Measurements from ENCODE around the gene ROBO4. TPM values are rescaled to one million over a fixed set of nuclear protein-coding genes. Genes with fewer than 3 reads are reported as not detected.
A peak's percentile ranks its signal among the peaks of the same experiment; 100 is the strongest.

ROBO4 gene
- total and polyA plus RNA-seq, 2 experiments from 2014 or later, result 0.53 to 1.3 TPM

DNA sequence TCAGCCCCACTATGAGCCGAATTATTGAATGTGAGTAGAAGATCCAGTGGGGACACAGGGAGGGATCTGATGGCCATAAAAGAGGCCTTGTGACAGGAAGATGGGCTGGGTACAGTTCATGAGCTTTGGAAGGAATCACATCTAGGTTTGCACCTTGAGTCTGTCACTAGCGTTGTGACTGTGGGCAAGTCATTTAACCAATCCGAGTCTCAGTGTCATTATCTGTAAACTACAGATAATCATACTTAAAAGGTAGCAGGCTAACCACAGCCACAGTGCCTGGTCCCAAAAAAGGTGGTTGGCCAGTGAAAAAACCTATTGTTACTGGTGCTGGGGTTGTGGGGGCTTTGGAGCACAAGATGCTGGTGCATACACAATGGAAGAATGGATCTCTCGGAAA lies 25.2 kb upstream of the ROBO4 start:
- Histone ChIP-seq H3K4me2 (ENCODE audit: unreplicated experiment) (no peak overlapping the region), H3K4me3 (no peak overlapping the region), H3K27me3 (replicated peaks; ENCODE audit: insufficient read depth) (no peaks in the 10 kb centered on the region), H3K9me3 (ENCODE audit: low read depth) (no peaks in the 10 kb centered on the region), H3K36me3 (ENCODE audit: low read depth) (no peaks in the 10 kb centered on the region), H3K9me2 (ENCODE audit: insufficient read depth) (no peaks in the 10 kb centered on the region), H2AFZ (no peak overlapping the region), H4K20me1 (ENCODE audit: insufficient read depth) (no peaks in the 10 kb centered on the region), H3F3A (ENCODE audit: insufficient read depth) (no peaks in the 10 kb centered on the region), H3K9ac (no peak overlapping the region), H3K27ac (no peak overlapping the region), H3K4me1 (ENCODE audit: insufficient read depth) (no peaks in the 10 kb centered on the region), H3K79me2 (ENCODE audit: insufficient read depth) (no peaks in the 10 kb centered on the region)
- DNase-seq, result no peak
- WGBS, 2 experiments (ENCODE audit: low coverage in 1 of 2, low lambda C conversion rate in 2 of 2, missing lambda C conversion rate in 2 of 2), result 95 to 96% methylated on average over 4 of the region's 4 CpGs
- in situ Hi-C loops (cut with MboI), result no loop called here
- TF ChIP-seq EZH2 (IDR thresholded peaks at IDR 0.05; ENCODE audit: insufficient read depth, poor library complexity, severe bottlenecking) (no peak), EZH2phosphoT487 (IDR thresholded peaks at IDR 0.05; ENCODE audit: insufficient read depth, low read depth) (no peak)

DNA sequence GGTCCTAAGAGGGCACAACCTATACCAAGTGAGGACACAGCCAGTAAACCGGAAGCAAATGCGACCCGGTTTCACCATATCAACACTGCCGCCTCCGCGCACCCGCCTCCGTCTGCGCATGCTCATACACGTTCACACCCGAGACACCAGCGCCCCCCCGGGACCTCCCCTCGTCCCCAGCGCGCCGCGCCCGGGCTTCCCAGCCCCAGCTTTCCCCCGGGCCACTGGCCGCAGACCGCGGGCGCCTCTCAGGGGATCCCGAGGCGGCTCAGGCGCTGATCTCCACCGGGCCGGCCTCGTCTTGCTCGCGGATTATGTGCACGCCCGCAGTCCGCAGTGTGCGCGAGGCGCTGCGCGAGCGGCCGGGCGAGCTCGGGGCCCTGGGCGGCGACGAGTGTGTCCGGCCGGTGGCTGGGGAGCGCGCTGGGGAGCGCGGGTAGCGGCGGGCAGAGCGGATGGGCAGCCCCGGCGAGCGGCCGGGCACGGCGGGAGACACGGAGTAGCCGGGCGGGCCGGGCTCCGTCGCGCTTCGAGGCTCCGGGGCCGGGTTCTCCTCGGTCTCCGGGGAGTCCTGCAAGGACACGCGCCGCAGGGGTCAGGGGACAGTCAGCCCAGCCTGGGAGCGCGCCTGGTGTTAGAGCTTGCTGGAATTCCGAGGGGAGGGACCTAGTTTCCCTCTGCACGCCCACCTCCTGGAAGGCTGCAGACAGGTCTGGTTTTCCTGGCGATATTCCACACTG lies 23.4 kb upstream of the ROBO4 start:
- Histone ChIP-seq H3F3A (ENCODE audit: insufficient read depth) (no peaks in the 10 kb centered on the region), H3K27ac (no peak overlapping the region), H2AFZ (peak overlapping the region; percentile 91), H3K9me2 (ENCODE audit: insufficient read depth) (no peaks in the 10 kb centered on the region), H3K36me3 (ENCODE audit: low read depth) (no peaks in the 10 kb centered on the region), H3K4me2 (ENCODE audit: unreplicated experiment) (peak overlapping the region; percentile 65), H3K9me3 (ENCODE audit: low read depth) (no peaks in the 10 kb centered on the region), H3K4me1 (ENCODE audit: insufficient read depth) (no peaks in the 10 kb centered on the region; the same call in 1 of the 2 replicates), H3K4me3 (peak overlapping the region; percentile 66), H3K79me2 (ENCODE audit: insufficient read depth) (no peaks in the 10 kb centered on the region), H3K27me3 (replicated peaks; ENCODE audit: insufficient read depth) (no peaks in the 10 kb centered on the region), H4K20me1 (ENCODE audit: insufficient read depth) (no peaks in the 10 kb centered on the region), H3K9ac (peak overlapping the region; percentile 61; the same call in 1 of the 2 replicates)
- DNase-seq, result peak; percentile 70
- WGBS, 2 experiments (ENCODE audit: low coverage in 1 of 2, low lambda C conversion rate in 2 of 2, missing lambda C conversion rate in 2 of 2), result 9 to 13% methylated on average over 38 to 58 of the region's 82 CpGs
- in situ Hi-C loops (cut with MboI), result no loop called here
- TF ChIP-seq EZH2phosphoT487 (IDR thresholded peaks at IDR 0.05; ENCODE audit: insufficient read depth, low read depth) (no peak), EZH2 (IDR thresholded peaks at IDR 0.05; ENCODE audit: insufficient read depth, poor library complexity, severe bottlenecking) (no peak)

DNA sequence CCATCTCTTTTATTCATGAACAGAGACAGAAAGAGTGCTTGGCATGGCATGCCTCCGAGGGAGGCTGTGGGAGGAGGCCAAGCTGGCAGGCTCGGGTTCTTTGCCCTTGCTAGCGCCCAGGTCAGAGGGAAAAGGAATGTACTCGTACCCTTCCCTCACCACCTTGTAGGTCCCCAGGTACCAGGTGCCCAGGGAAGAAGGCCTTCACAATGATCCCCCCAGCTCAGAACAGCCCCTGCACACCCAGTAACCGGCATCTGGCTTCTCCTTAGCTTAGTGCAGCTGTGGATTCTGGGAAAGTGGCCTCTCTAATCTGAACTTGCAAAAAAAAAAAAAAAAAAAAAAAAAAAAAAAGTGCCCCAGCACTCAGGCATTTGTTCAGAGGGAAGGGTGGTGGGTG lies 22.7 kb upstream of the ROBO4 start:
- in situ Hi-C loops (cut with MboI), result no loop called here
- no peaks in the 10 kb centered on the region for H3K9me3 ChIP-seq (ENCODE audit: low read depth)
- peaks cover 4% of the 10 kb centered on the region; the same call in 1 of the 2 replicates for H3F3A ChIP-seq (ENCODE audit: insufficient read depth)
- no peaks in the 10 kb centered on the region for H4K20me1 ChIP-seq (ENCODE audit: insufficient read depth)
- TF ChIP-seq EZH2 (IDR thresholded peaks at IDR 0.05; ENCODE audit: insufficient read depth, poor library complexity, severe bottlenecking) (no peak), EZH2phosphoT487 (IDR thresholded peaks at IDR 0.05; ENCODE audit: insufficient read depth, low read depth) (no peak)
- WGBS, 2 experiments (ENCODE audit: low coverage in 1 of 2, low lambda C conversion rate in 2 of 2, missing lambda C conversion rate in 2 of 2), result 93 to 95% methylated on average over 5 of the region's 5 CpGs
- no peak for DNase-seq
- H3K27ac ChIP-seq, result no peak overlapping the region
- H3K4me2 ChIP-seq (ENCODE audit: unreplicated experiment), result peak overlapping the region; percentile 65
- peak overlapping the region; percentile 91 for H2AFZ ChIP-seq
- no peaks in the 10 kb centered on the region for H3K79me2 ChIP-seq (ENCODE audit: insufficient read depth)
- H3K9me2 ChIP-seq (ENCODE audit: insufficient read depth), result no peaks in the 10 kb centered on the region
- no peaks in the 10 kb centered on the region; the same call in 1 of the 2 replicates for H3K4me1 ChIP-seq (ENCODE audit: insufficient read depth)
- no peaks in the 10 kb centered on the region for H3K27me3 ChIP-seq (replicated peaks; ENCODE audit: insufficient read depth)
- H3K9ac ChIP-seq, result no peak overlapping the region
- peak overlapping the region; percentile 66; the same call in 1 of the 2 replicates for H3K4me3 ChIP-seq
- H3K36me3 ChIP-seq (ENCODE audit: low read depth), result no peaks in the 10 kb centered on the region

DNA sequence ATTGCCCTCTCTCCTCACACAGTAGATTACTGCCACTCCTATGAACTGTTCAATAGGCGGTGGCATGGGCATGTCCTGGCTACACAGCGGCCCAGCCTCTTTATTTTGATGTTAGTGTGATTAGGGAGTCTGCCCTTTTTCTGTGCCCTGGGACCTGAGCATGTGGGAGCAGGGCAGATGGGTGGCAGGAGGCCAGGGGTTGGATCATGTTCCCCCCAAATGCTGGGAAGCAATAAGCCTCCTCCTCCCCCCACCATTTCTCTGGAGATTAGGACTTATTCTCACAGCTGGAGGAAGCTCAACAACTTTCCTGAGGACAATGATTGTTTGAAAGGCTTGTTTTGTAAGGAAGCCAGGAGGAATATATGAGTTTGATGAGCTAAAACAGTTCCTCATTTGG lies 22.2 kb upstream of the ROBO4 start:
- no peaks in the 10 kb centered on the region for H3K9me2 ChIP-seq (ENCODE audit: insufficient read depth)
- H3K27me3 ChIP-seq (replicated peaks; ENCODE audit: insufficient read depth), result no peaks in the 10 kb centered on the region
- no peaks in the 10 kb centered on the region; the same call in 1 of the 2 replicates for H3K4me1 ChIP-seq (ENCODE audit: insufficient read depth)
- 96 to 97% methylated on average over 2 of the region's 2 CpGs for WGBS, 2 experiments (ENCODE audit: low coverage in 1 of 2, low lambda C conversion rate in 2 of 2, missing lambda C conversion rate in 2 of 2)
- no peaks in the 10 kb centered on the region for H4K20me1 ChIP-seq (ENCODE audit: insufficient read depth)
- no peaks in the 10 kb centered on the region for H3K79me2 ChIP-seq (ENCODE audit: insufficient read depth)
- no peak overlapping the region for H3K9ac ChIP-seq
- no peaks in the 10 kb centered on the region for H3K9me3 ChIP-seq (ENCODE audit: low read depth)
- H3K4me3 ChIP-seq, result no peak overlapping the region
- DNase-seq, result no peak
- H2AFZ ChIP-seq, result 0 out of 2 replicates have a peak overlapping the region, but pooled peaks have one; percentile 91
- TF ChIP-seq EZH2phosphoT487 (IDR thresholded peaks at IDR 0.05; ENCODE audit: insufficient read depth, low read depth), result no peak
- no peak for TF ChIP-seq EZH2 (IDR thresholded peaks at IDR 0.05; ENCODE audit: insufficient read depth, poor library complexity, severe bottlenecking)
- no peaks in the 10 kb centered on the region for H3K36me3 ChIP-seq (ENCODE audit: low read depth)
- H3K27ac ChIP-seq, result no peak overlapping the region
- in situ Hi-C loops (cut with MboI), result no loop called here
- peaks cover 9% of the 10 kb centered on the region; the same call in 1 of the 2 replicates for H3F3A ChIP-seq (ENCODE audit: insufficient read depth)
- H3K4me2 ChIP-seq (ENCODE audit: unreplicated experiment), result no peak overlapping the region
